Measurements from ENCODE around the gene MAS1L. TPM values are rescaled to one million over a fixed set of nuclear protein-coding genes. Genes with fewer than 3 reads are reported as not detected.

MAS1L gene
- total RNA-seq, 1 experiment from 2014 or later, result not detected

DNA sequence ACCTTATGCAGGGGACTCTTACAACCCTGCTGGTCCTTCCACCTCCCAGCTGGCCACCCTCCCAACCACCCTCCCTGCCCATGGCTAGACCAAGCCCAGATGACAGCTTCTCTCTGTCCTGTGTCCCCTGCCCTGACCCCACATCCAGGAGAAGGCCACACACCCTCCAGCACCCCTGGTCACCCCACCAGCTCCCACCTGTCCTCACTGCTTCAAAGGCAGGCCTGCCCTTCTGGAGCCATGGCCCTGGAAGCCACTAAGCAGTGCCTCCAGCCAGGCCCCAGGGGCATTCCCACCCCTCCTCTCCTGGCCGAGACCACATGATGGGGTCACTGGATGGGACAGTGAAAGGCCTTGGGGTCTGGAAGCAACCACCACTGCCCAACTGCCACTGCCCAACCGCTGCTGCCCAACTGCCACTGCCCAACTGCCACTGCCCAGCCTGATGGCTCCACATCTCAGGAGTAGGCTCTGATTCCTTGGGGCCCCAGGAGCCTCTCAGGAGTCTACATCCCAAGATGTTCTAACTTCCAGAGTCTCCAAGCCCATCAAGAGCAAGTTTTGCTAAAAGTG, 41.3 kb upstream of the MAS1L start:
- H4K5ac ChIP-seq (ENCODE audit: insufficient read length, low read depth, low read length), result no peak overlapping the region
- H3K23ac ChIP-seq (ENCODE audit: insufficient read length, low read depth, low read length), result no peak overlapping the region
- H2BK120ac ChIP-seq (ENCODE audit: low read depth, low read length, poor library complexity, severe bottlenecking), result no peak overlapping the region
- H2AFZ ChIP-seq (ENCODE audit: low read length), result no peak overlapping the region
- no peaks in the 10 kb centered on the region for H3K79me2 ChIP-seq (ENCODE audit: insufficient read depth, low read length)
- no peaks in the 10 kb centered on the region for H3K79me1 ChIP-seq (ENCODE audit: insufficient read depth, low read depth, low read length, poor library complexity, severe bottlenecking)
- H3K14ac ChIP-seq (ENCODE audit: insufficient read depth, low read length), result no peak overlapping the region; the same call in 1 of the 2 replicates
- no peak overlapping the region for H3K56ac ChIP-seq (ENCODE audit: insufficient read length, low read depth, low read length)
- no peaks in the 10 kb centered on the region for H3K23me2 ChIP-seq (ENCODE audit: insufficient read length, low read depth, low read length, poor library complexity, severe bottlenecking)
- H3K18ac ChIP-seq (ENCODE audit: insufficient read length, low read depth, low read length), result no peak overlapping the region
- Mint-ChIP-seq H3K4me1 (peaks cover 19 to 20% of the 10 kb centered on the region in 2 experiments), H3K4me3 (no peak overlapping the region), H3K27me3 (ENCODE audit: low read depth) (no peaks in the 10 kb centered on the region), H3K9me3 (peaks cover 4 to 6% of the 10 kb centered on the region in 2 experiments), H3K36me3 (ENCODE audit: insufficient read depth in 1 of 3, low read depth in 3 of 3) (peaks cover 4 to 8% (median 4%) of the 10 kb centered on the region in 3 experiments), H3K27ac (no peak overlapping the region; a peak in 1 of 7 replicates)
- no peak overlapping the region for H3K9ac ChIP-seq (ENCODE audit: extremely low read depth, insufficient read length, low read length)
- H4K91ac ChIP-seq (ENCODE audit: insufficient read length, low read depth, low read length), result no peak overlapping the region
- H2AK5ac ChIP-seq (ENCODE audit: insufficient read length, low read length), result no peak overlapping the region
- no peak overlapping the region for H3K4ac ChIP-seq (ENCODE audit: low read depth, low read length)
- no peak overlapping the region for H2BK20ac ChIP-seq (ENCODE audit: low read depth, low read length, poor library complexity, severe bottlenecking)
- H4K20me1 ChIP-seq (ENCODE audit: control insufficient read depth, insufficient read depth, insufficient read length), result no peaks in the 10 kb centered on the region
- WGBS (ENCODE audit: extremely low coverage, insufficient read length, low lambda C conversion rate), result no CpG with 5 or more reads among the region's 2 CpGs
- H3K4me2 ChIP-seq (ENCODE audit: insufficient read depth, insufficient read length, low read length), result no peak overlapping the region
- H3T11ph ChIP-seq (ENCODE audit: low read length), result no peak overlapping the region
- H3K4me1 ChIP-seq (ENCODE audit: insufficient read depth, low read length), result peaks cover 10% of the 10 kb centered on the region; the same call in 1 of the 2 replicates
- H2BK5ac ChIP-seq (ENCODE audit: insufficient read length, low read length), result no peak overlapping the region
- H3K9me3 ChIP-seq (ENCODE audit: control insufficient read depth, low read depth, low read length), result no peaks in the 10 kb centered on the region
- H4K8ac ChIP-seq (replicated peaks; ENCODE audit: insufficient read length, low read depth, low read length), result no peak overlapping the region
- H2BK15ac ChIP-seq (ENCODE audit: low read depth, low read length), result no peak overlapping the region
- DNase-seq, result no peak
- H2BK12ac ChIP-seq (ENCODE audit: insufficient read length, low read depth, low read length), result no peak overlapping the region
- H3K27ac ChIP-seq (ENCODE audit: insufficient read length, low read depth, low read length), result no peak overlapping the region
- no peaks in the 10 kb centered on the region for H3K27me3 ChIP-seq (ENCODE audit: insufficient read depth, low read length)
- TF ChIP-seq, protein P1, sequence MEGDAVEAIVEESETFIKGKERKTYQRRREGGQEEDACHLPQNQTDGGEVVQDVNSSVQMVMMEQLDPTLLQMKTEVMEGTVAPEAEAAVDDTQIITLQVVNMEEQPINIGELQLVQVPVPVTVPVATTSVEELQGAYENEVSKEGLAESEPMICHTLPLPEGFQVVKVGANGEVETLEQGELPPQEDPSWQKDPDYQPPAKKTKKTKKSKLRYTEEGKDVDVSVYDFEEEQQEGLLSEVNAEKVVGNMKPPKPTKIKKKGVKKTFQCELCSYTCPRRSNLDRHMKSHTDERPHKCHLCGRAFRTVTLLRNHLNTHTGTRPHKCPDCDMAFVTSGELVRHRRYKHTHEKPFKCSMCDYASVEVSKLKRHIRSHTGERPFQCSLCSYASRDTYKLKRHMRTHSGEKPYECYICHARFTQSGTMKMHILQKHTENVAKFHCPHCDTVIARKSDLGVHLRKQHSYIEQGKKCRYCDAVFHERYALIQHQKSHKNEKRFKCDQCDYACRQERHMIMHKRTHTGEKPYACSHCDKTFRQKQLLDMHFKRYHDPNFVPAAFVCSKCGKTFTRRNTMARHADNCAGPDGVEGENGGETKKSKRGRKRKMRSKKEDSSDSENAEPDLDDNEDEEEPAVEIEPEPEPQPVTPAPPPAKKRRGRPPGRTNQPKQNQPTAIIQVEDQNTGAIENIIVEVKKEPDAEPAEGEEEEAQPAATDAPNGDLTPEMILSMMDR (conservative IDR thresholded peaks at IDR 0.05), result no peak
